Kidney (tissue), 14 donors: ENCODE data around the gene KIF12. TPM values are rescaled to one million over a fixed set of nuclear protein-coding genes. Genes with fewer than 3 reads are reported as not detected.

Experiments
- DNase-seq, 5 donors: peaks; one replicate each; pipeline ENCODE4 v3.0.0-alpha.2; 2013 to 2020
- FAIRE-seq: peaks from 2 replicates; lab custom pipeline; 2012; peaks lifted over from hg19 to GRCh38; lab: Jason Lieb, UNC
- H3K27ac ChIP-seq, 2 donors: one replicate each; pipeline ENCODE4 v1.7.0; 2013; ENCODE audit warnings: low read depth in 2 of 2, low read length in 2 of 2, inconsistent platforms in 1 of 2
- H3K27me3 ChIP-seq: one replicate; pipeline ENCODE4 v1.7.1; 2013; ENCODE audit warnings: low read length, inconsistent platforms; ENCODE audit not compliant: control insufficient read depth, insufficient read depth
- H3K36me3 ChIP-seq, 3 donors: one replicate each; pipeline versions ENCODE4 v1.7.0 to v1.7.1; 2013; ENCODE audit warnings: low read length in 3 of 3, control low read depth in 1 of 3, inconsistent platforms in 1 of 3; ENCODE audit not compliant: insufficient read depth in 3 of 3, control insufficient read depth in 2 of 3
- H3K4me1 ChIP-seq, 3 donors: one replicate each; pipeline versions ENCODE4 v1.7.0 to v1.7.1; 2013; ENCODE audit warnings: low read length in 3 of 3, inconsistent platforms in 1 of 3, low read depth in 1 of 3; ENCODE audit not compliant: control insufficient read depth in 2 of 3, insufficient read depth in 2 of 3
- H3K4me3 ChIP-seq, 3 donors: one replicate each; pipeline versions ENCODE4 v1.7.0 to v1.8.1; 2013; ENCODE audit warnings: low read length in 3 of 3, control low read depth in 1 of 3, inconsistent platforms in 1 of 3
- H3K9ac ChIP-seq, 3 donors: one replicate each; pipeline versions ENCODE4 v1.7.0 to v1.7.1; 2013; ENCODE audit warnings: low read length in 3 of 3, control low read depth in 1 of 3, inconsistent platforms in 1 of 3
- H3K9me3 ChIP-seq, 3 donors: one replicate each; pipeline versions ENCODE4 v1.7.0 to v1.7.1; 2013; ENCODE audit warnings: low read length in 3 of 3, control low read depth in 1 of 3, inconsistent platforms in 1 of 3; ENCODE audit not compliant: control insufficient read depth in 2 of 3, insufficient read depth in 1 of 3
- intact Hi-C: fragments of 100-400 bp; cut with DNase I; formaldehyde crosslinking; loops from one replicate; pipeline ENCODE4 v1.11.1; 2022
- polyA plus RNA-seq: library from polyadenylated mRNA; stranded (reverse); fragments of 350-450 nt; fragmentation: Illumina TruSeq; extraction: RNeasy Lipid Tissue Mini Kit (QIAGEN cat#74804); gene quantifications from one replicate; pipeline ENCODE4 v1.2.3, GENCODE V29; 2014; ENCODE audit warnings: low read depth, low replicate concordance; ENCODE audit not compliant: insufficient read depth
- total RNA-seq: library from RNA; stranded (reverse); fragmentation: NEBNext Ultra II Directional; extraction: Animal tissue kit (Norgen Biotek cat#: 25700); gene quantifications from one replicate; pipeline ENCODE4 v1.2.1, GENCODE V29; 2021
- TF ChIP-seq, protein P1 (sequence below): IDR thresholded peaks from 3 replicates; pipeline ENCODE4 v1.5.1; 2012; ENCODE audit warnings: mild to moderate bottlenecking, moderate library complexity, borderline replicate concordance; ENCODE audit not compliant: insufficient read depth; ENCODE audit errors: extremely low read depth
- donor health status: control.
- donor health status: control.
- donor health status: control.
- donor health status: control.
- donor health status: control.
- donor health status: DM: yes; HTN: yes; CAD: no.
- donor health status: Normal renal cell carcinoma (clear cell type).

KIF12 gene
- total and polyA plus RNA-seq, 2 donors from 2014 or later: 155 to 202 TPM

DNA sequence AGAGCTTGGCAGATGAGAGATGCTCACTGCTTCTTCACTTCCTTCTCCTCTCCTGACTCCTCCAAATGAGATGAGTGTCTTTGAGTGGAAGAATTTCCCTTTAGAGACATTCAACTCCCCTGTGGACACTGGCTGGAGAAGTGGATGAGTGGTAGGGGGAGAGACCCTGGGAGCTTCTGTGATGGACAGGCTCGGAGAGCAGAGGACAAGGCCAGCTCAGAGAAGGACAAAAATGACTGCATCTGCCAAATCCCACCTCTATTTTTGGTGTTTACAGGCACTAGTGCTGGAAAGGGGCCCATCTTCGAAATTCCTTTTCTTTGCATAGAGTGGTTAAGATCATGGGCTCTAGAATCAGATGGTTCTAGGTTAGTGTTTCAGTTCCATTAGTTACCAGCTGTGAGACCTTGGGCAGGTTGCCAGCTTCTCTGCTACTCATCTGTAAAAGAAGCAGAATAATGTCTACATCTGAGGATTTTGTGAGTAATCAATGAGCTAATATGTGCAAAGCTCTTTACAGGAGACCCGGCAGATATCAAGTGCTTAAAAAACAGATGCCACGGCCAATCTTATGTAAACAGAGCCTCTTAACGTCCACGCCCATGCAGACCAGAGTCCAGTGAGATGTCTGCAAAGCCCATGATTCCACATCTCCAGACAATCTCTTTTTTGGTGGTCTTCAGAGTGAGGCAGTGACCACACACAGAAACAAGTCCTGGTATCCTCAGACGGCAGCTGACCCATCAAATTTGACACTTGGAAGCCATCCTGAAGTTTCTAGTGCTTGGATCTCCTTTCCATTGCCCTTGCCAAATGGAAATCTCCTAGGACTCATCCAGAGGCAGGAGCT lies 42.7 kb upstream of the KIF12 start:
- Histone ChIP-seq H3K27ac (no peak overlapping the region), H3K4me3 (no peak overlapping the region), H3K9ac (no peak overlapping the region), H3K4me1 (no peaks in the 10 kb centered on the region), H3K27me3 (no peaks in the 10 kb centered on the region), H3K9me3 (no peaks in the 10 kb centered on the region), H3K36me3 (no peaks in the 10 kb centered on the region)
- FAIRE-seq (no peak), DNase-seq (no peak)
- intact Hi-C loops: no loop called here
- TF ChIP-seq, protein P1, sequence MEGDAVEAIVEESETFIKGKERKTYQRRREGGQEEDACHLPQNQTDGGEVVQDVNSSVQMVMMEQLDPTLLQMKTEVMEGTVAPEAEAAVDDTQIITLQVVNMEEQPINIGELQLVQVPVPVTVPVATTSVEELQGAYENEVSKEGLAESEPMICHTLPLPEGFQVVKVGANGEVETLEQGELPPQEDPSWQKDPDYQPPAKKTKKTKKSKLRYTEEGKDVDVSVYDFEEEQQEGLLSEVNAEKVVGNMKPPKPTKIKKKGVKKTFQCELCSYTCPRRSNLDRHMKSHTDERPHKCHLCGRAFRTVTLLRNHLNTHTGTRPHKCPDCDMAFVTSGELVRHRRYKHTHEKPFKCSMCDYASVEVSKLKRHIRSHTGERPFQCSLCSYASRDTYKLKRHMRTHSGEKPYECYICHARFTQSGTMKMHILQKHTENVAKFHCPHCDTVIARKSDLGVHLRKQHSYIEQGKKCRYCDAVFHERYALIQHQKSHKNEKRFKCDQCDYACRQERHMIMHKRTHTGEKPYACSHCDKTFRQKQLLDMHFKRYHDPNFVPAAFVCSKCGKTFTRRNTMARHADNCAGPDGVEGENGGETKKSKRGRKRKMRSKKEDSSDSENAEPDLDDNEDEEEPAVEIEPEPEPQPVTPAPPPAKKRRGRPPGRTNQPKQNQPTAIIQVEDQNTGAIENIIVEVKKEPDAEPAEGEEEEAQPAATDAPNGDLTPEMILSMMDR: no peak

DNA sequence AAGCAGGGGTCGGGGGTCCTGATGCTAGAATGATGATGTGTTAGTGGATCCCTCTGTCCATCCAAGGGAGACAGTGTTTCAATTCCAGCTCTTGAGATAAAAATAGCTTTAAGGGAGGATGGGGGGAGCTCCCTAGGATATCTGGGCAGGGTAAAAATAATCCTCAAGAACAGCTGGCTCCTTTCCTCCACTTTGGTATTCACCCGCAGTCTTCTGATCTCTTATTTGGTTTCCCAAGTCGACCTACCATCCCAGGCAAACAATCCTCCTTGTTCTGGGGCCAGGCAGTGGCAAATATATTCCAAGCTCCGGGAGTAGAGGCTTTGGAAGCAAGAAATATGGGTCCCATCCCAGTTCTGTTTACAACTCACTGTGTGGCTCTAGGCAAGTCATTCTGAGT lies 41.8 kb upstream of the KIF12 start:
- DNase-seq: peak in 1 of 5 donors; percentile 29
- Histone ChIP-seq H3K9me3 (no peaks in the 10 kb centered on the region), H3K4me3 (no peak overlapping the region), H3K36me3 (no peaks in the 10 kb centered on the region), H3K27me3 (no peaks in the 10 kb centered on the region), H3K27ac (no peak overlapping the region), H3K4me1 (no peaks in the 10 kb centered on the region), H3K9ac (no peak overlapping the region)
- no peak for FAIRE-seq
- intact Hi-C loops: no loop called here
- TF ChIP-seq, protein P1: no peak

DNA sequence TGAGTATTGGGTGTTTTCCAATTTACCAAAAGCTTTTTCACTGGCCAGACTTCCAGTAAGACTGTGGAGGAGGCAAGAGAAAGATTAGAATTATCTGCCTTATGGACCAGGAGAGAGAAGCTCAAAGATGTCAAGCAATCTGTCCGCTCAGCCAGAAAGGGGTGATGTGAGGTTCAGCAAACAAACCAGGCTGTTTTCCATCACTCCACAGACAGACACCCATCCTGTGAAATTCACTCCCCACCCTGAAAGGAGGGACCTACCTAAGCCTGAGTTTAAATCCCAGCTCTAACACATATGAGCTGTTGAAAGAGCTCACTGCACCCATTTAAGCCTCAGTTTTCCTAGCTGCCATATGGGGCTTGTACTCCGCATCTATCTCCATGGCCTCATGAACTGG lies 41.3 kb upstream of the KIF12 start:
- H3K36me3 ChIP-seq: no peaks in the 10 kb centered on the region
- no peak for FAIRE-seq

More for the DNA sequence above, 41.3 kb upstream of the KIF12 start:
- H3K27ac ChIP-seq: no peak overlapping the region
- no peak overlapping the region for H3K4me3 ChIP-seq
- no peaks in the 10 kb centered on the region for H3K27me3 ChIP-seq
- no peaks in the 10 kb centered on the region for H3K4me1 ChIP-seq
- intact Hi-C loops: no loop called here
- TF ChIP-seq, protein P1: no peak
- H3K9me3 ChIP-seq: no peaks in the 10 kb centered on the region
- no peak overlapping the region for H3K9ac ChIP-seq
- DNase-seq: no peak
